Measurements from ENCODE around the gene PARP15.
"Not testable (repeated sequence)": the region's sequence is repeated elsewhere in the genome, so short reads cannot be mapped to it uniquely, and the experiment has no call there.

PARP15 gene

GRCh38 chr3:122577409-122578031 lies at the start of gene PARP15:
Gene PARP15 (plus strand): TSS chr3:122577650. CDS start chr3:122577668, 18 bp downstream.
- peak; percentile 40 to 43 for DNase-seq

- DNase-seq = no peak
These were observed 47.3 kb upstream of the PARP15 start for GRCh38 chr3:122530164-122530563.

GRCh38 chr3:122533480-122533879 lies 44.0 kb upstream of the PARP15 start:
- no peak for DNase-seq

GRCh38 chr3:122533931-122534334 lies 43.5 kb upstream of the PARP15 start:
- DNase-seq = peak; percentile 34 to 44

GRCh38 chr3:122535964-122536631 lies 41.4 kb upstream of the PARP15 start:
- no peak for DNase-seq

GRCh38 chr3:122536632-122537001 lies 40.8 kb upstream of the PARP15 start:
- DNase-seq = no peak

- DNase-seq = no peak
These were observed 38.4 kb upstream of the PARP15 start for GRCh38 chr3:122538956-122539490.

GRCh38 chr3:122546151-122546550 lies 31.3 kb upstream of the PARP15 start:
- DNase-seq = no peak

- no peak for DNase-seq
These were observed 29.4 kb upstream of the PARP15 start for GRCh38 chr3:122548076-122548475.

GRCh38 chr3:122548619-122549018 lies 28.8 kb upstream of the PARP15 start:
- DNase-seq = no peak

- DNase-seq = no peak
These were observed 24.3 kb upstream of the PARP15 start for GRCh38 chr3:122553171-122553570.

GRCh38 chr3:122555275-122556071 lies 22.0 kb upstream of the PARP15 start:
- DNase-seq = no peak

GRCh38 chr3:122557356-122557755 lies 20.1 kb upstream of the PARP15 start:
- DNase-seq = no peak

- DNase-seq = no peak
These were observed 18.8 kb upstream of the PARP15 start for GRCh38 chr3:122558605-122559004.

- no peak for DNase-seq
These were observed 17.5 kb upstream of the PARP15 start for GRCh38 chr3:122559906-122560305.

- peak; percentile 34 to 71 for DNase-seq
These were observed 16.8 kb upstream of the PARP15 start for GRCh38 chr3:122560680-122561079.

GRCh38 chr3:122562923-122563716 lies 14.3 kb upstream of the PARP15 start:
- DNase-seq = no peak

- DNase-seq = peak in 1 of 2 donors; percentile 34
These were observed 13.8 kb upstream of the PARP15 start for GRCh38 chr3:122563717-122564025.

GRCh38 chr3:122564155-122564912 lies 13.1 kb upstream of the PARP15 start, which contains the start of the genes DTX3L and PARP9:
Gene DTX3L (plus strand): TSS chr3:122564338. CDS start chr3:122564427, 89 bp downstream.
Gene PARP9 (minus strand): TSS chr3:122564300. CDS start chr3:122559620, 4,680 bp downstream.
- DNase-seq = peak; percentile 72 to 74

GRCh38 chr3:122568131-122568530 lies 9.3 kb upstream of the PARP15 start:
- not testable (repeated sequence) for DNase-seq

GRCh38 chr3:122568755-122569154 lies 8.7 kb upstream of the PARP15 start:
- DNase-seq = no peak

GRCh38 chr3:122572940-122573412 lies 4.5 kb upstream of the PARP15 start:
- peak; percentile 21 to 29 for DNase-seq
